ENCODE measurements around the gene LRRC8A. TPM values are rescaled to one million over a fixed set of nuclear protein-coding genes. Genes with fewer than 3 reads are reported as not detected.
"Not testable (repeated sequence)": the region's sequence is repeated elsewhere in the genome, so short reads cannot be mapped to it uniquely, and the experiment has no call there.

Gene LRRC8A
- total RNA-seq, 1 donor: 61.4 TPM

DNA sequence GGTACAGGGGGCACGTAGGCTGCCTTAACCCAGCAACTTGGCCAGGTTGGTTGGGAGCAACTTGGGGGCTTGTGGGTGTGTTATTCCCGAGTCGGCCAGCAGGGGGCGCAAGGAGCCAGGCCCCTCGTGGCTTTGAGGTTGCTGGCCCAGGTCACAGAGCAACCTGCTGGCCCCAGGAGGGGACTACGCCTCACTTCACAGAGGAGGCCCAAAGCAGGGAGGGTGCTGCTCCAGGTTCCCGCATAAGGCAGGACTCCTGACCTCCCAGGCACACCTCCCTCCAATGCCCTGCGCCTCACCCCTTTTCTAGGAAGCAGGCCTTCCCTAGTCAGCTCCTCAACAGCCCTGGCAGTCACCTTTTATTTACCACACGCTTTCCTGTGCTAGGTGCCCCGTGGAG is 18.3 kb upstream of the LRRC8A start:
- DNase-seq (ENCODE audit: low read depth in 2 of 3, low spot score in 2 of 3): peak; percentile 79 to 89 (median 83)

DNA sequence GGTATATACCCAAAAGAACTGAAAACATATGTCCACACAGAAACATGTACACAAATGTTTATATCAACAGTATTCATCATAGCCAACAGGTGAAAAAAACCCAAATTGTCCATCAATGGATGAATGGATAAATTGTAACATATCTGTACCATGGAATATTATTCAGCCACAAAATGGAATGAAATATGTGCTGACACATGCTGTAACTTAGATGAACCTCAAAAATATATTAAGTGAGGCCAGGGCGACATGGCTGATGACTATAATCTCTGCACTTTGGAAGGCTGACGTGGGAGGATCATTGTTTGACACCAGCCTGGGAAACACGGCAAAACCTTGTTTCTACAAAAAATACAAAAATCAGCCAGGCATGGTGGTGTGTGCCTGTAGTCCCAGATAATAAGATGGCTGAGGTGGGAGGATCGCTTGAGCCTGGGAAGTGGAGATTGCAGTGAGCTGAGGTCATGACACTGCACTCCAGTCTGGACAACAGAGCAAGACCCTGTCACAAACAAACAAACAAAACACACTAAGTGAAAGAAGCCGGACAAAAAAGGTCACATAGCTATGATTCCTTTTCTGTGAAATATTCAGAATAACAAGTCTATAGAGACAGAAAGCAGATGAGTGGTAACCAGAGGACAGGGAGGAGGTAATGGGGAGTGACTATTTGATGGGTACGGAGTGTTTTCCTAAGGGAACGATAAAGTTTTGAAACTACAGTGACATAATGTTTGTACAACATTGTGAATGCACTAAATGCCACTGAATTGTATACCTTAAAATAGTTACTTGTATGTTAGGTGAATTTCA is 11.6 kb upstream of the LRRC8A start:
- no peak for DNase-seq (ENCODE audit: low read depth in 2 of 3, low spot score in 2 of 3)

- not testable (repeated sequence) for DNase-seq (ENCODE audit: low read depth in 2 of 3, low spot score in 2 of 3)
Observed at GRCh38 chr9:128870941-128871265, 11.0 kb upstream of the LRRC8A start.

DNA sequence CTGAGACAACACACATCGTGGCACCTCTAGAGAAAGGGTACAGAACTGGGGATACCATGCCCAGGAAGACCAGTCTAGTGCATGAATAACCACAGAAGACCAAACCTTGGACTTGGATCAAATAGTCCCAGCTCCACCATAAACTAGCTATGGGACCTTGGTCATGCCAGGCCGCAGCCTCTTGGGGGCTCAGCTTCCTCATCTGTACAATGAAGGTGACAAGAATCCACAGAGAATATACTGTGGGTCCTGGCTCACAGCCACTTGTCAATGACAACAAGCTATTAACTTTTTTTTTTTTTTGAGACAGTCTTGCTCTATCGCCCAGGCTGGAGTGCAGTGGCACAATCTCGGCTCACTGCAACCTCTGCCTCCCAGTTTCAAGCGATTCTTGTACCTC is 4.1 kb upstream of the LRRC8A start:
- DNase-seq (ENCODE audit: low read depth in 2 of 3, low spot score in 2 of 3): peak in 2 of 3 donors; percentile 74 to 86

- DNase-seq (ENCODE audit: low read depth in 2 of 3, low spot score in 2 of 3): peak in 1 of 3 donors; percentile 20
Observed at GRCh38 chr9:128882677-128883603, 1.0 kb downstream of the LRRC8A start.

GRCh38 chr9:128884164-128884563 is 2.2 kb downstream of the LRRC8A start:
- DNase-seq (ENCODE audit: low read depth in 2 of 3, low spot score in 2 of 3): no peak

DNA sequence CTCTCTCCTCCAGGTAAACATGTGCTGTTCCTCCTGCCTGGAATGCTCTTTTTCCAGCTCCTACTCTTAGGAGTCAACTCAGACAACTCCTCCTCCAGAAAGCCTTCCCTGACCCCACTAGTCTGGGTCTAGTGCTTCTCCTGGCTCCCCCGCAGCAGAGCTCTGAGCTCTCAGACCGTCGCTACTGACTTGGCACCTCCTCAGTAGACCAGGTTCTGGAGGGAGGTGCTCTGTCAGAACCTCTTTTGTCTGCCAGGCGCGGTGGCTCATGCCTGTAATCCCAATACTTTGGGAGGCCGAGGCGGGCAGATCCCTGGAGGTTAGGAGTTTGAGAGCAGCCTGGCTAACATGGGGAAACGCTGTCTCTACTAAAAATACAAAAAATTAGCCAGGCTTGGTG is 3.4 kb downstream of the LRRC8A start:
- no peak for DNase-seq (ENCODE audit: low read depth in 2 of 3, low spot score in 2 of 3)

DNA sequence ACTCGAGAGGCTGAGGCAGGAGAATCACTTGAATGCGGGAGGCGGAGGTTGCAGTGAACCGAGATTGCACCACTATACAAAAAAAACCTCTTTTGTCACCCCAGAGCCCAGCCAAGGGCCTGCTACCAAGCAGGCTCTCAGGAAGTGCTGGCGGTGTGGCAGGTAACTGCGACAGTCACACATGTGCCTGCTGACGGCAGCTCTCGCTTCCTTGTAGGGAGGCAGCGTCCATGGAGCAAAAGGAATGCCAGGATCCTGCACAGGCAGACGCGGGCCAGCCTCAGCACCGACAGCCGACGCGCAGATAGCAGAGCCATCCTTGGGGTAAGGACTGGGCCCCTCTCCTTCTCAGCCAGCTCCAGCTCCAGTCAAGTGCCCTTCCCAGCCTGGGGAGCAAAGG is 3.9 kb downstream of the LRRC8A start:
- DNase-seq (ENCODE audit: low read depth in 2 of 3, low spot score in 2 of 3): no peak

DNA sequence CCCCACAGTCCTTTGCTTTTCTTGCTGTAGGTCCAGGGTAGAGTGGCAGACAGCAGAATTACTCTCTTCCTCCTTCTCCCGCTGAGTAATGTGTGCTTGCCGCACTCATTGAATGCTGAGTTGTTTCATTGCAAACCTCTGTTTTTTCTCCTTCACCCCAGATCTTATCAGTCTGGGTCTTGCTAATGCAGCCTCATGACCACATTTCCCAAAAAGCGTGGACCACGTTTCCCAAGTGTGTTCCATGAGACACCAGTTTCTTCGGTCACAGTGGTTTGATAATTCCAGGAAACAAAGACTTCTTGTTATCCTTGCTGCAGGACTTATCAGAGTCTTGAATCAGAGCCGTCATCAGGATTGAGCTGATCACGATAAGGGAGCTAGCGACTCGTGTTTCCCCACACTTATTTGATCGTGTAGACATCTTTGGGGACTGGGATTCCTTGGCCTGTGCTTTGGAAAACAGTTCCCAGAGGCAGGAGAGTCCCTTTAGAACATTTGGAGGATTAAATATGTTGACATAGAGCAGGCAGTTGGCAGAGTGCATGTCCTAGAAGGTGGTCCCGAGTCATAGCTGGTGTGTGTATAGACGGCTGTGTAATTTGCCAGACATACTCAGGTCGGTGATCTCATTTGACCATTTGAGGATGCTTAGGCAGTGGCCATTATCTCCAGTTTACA is 4.4 kb downstream of the LRRC8A start:
- DNase-seq (ENCODE audit: low read depth in 2 of 3, low spot score in 2 of 3): no peak

GRCh38 chr9:128887049-128887448 is 5.1 kb downstream of the LRRC8A start:
- DNase-seq (ENCODE audit: low read depth in 2 of 3, low spot score in 2 of 3): no peak

- no peak for DNase-seq (ENCODE audit: low read depth in 2 of 3, low spot score in 2 of 3)
Observed at GRCh38 chr9:128887914-128888350, 6.0 kb downstream of the LRRC8A start.

- no peak for DNase-seq (ENCODE audit: low read depth in 2 of 3, low spot score in 2 of 3)
Observed at GRCh38 chr9:128891321-128892220, 9.6 kb downstream of the LRRC8A start.

GRCh38 chr9:128892221-128892921 is 10.4 kb downstream of the LRRC8A start:
- DNase-seq (ENCODE audit: low read depth in 2 of 3, low spot score in 2 of 3): no peak

DNA sequence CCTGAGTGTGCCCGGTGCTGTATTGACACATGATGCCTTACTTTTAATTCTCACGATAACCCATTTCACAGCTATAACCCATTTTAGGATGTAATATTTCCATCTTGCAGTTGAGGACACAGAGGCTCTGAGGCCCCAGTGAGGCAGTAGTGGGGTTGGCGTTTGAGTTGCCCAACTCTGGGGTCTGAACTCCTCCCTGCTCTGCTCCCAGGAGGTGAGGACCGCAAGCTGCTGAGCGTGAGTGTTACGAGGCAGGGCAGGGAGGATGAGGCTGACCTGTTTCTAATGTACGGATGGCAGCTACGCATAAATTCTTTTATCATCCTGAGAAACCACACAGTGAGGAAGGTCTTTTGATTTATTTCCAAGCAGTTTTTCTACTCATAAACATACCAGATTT is 11.4 kb downstream of the LRRC8A start:
- DNase-seq (ENCODE audit: low read depth in 2 of 3, low spot score in 2 of 3): no peak

DNA sequence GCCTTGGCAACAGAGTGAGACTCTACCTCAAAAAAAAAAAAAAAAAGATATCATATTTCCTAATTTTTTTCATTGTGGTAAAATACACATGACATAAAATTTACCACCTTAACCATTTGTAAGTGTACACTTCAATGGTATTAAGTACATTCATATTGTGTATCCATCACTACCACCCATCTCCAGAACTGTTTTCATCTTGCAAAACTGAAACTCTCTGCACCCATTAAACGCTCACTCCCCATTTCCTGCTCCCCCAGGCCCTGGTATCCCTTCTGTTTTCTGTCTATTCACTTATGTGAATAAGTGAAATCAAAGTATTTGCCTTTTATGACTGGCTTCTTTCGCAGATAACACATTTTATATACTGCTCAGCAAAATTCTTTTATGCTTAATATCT is 12.8 kb downstream of the LRRC8A start:
- no peak for DNase-seq (ENCODE audit: low read depth in 2 of 3, low spot score in 2 of 3)

DNA sequence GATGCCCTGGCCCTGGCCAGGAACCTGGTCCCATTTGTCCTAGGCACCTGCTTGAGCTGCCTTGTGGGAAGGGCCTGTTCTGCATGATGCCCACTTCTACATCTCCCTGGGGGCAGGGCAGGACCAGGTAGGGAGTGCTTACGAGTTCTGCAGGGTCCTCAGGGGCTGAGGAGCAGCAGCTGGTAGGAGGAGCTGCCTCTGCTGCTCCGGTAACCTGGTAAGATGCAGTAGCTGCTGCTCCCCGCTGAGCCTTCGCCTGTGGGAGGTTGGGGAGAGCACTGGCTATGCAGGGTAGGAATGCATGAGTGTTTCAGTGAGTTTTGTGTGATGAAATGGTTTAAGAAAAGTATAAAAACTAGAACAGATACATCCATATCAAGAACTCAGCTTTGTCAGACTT is 13.6 kb downstream of the LRRC8A start:
- DNase-seq (ENCODE audit: low read depth in 2 of 3, low spot score in 2 of 3): no peak

DNA sequence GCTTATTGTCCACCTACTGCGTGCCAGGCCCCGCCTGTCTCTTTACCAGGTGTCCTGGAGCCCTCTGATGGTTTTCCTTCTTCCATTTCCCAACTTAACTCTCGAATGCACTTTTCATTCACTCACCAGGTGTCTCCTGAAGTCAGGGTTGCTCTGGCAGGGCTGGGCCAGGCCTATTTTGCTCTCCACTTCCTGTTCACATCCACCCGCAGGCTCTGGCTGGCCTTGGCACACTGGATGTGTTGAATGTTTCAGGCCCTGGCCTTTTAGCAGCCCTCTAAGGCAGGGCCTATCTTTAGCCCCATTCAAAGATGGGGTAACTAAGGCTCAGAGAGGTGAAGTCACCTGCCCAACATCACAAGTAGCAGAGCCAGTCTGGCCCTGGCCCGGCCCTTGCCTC is 16.4 kb downstream of the LRRC8A start:
- no peak for DNase-seq (ENCODE audit: low read depth in 2 of 3, low spot score in 2 of 3)

DNA sequence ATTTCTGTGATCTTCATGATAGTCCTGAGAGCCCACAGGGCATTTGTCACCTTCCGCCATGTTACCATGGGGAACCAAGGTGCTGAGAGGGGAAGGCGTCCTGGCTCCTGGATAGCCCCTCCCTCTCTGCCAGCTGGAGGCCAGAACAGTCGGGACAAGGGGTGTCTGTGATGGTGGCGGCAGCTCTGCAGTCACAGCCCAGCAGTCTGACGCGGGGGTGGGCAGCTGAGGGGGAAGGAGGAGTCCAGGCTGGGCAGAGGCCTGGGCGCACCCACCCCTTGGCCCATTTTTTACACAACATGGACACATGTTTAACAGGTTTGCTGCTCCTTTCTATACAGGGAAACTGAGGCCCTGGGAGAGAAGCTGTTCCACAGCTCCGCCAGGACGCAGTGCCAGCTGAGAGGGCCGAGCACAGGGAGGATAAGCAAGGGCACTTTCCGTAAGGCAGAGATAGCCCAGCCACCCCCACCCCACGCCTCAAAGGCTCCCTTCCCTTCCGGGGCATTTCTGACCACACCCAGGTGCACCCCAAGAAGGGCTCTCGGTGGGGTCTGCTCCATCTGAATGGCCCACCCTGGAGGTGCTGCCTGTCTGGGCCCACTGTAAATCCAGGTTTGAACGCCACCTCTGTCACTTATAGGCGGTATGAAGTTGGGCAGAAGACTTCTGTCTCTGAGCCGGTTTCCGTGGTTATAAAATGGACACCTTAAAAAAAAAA is 17.1 kb downstream of the LRRC8A start:
- DNase-seq (ENCODE audit: low read depth in 2 of 3, low spot score in 2 of 3): no peak

Data from hematopoietic multipotent progenitor cell (in vitro differentiated cells).